C4-2B (cell line): ENCODE results near the gene KSR2.

Experiments
- CTCF ChIP-seq: fragments of 450-650 bp; conservative IDR thresholded peaks from 2 replicates; pipeline ENCODE4 v1.5.1; 2017; ENCODE audit warnings: mild to moderate bottlenecking
- ZFX ChIP-seq: fragments of 450-650 bp; IDR thresholded peaks from 2 replicates; pipeline ENCODE4 v1.6.1; 2017

GRCh38 chr12:117490130-117490529 lies 478.7 kb downstream of the KSR2 start:
- TF ChIP-seq CTCF: no peak
- no peak for TF ChIP-seq ZFX
